Keratinocyte (primary cell): Measurements from ENCODE around the gene PPIC. TPM values are rescaled to one million over a fixed set of nuclear protein-coding genes. Genes with fewer than 3 reads are reported as not detected.

ENCODE experiments used
- DNase-seq: peaks from one replicate; pipeline ENCODE4 v3.0.0-alpha.2; 2011; ENCODE audit warnings: low read depth, missing footprints, low spot score
- FAIRE-seq: peaks from 2 replicates; lab custom pipeline; 2011; peaks lifted over from hg19 to GRCh38; lab: Jason Lieb, UNC
- H2AFZ ChIP-seq: 2 replicates; pipeline ENCODE4 v1.6.0; 2012; ENCODE audit warnings: low read length, control low read depth, inconsistent platforms; ENCODE audit not compliant: control insufficient read depth
- H3K27ac ChIP-seq: 2 replicates; pipeline ENCODE4 v1.5.1; 2011; ENCODE audit warnings: low read length; ENCODE audit not compliant: control insufficient read depth, insufficient read depth
- H3K27me3 ChIP-seq: 3 replicates; pipeline ENCODE4 v1.6.0; 2011; ENCODE audit warnings: low read length; ENCODE audit not compliant: control insufficient read depth, insufficient read depth; ENCODE audit errors: extremely low read depth
- H3K36me3 ChIP-seq, 2 experiments: 2 replicates in 1 of 2; 3 replicates in 1 of 2; pipeline ENCODE4 v1.5.1; 2011; ENCODE audit warnings: low read length in 2 of 2, mild to moderate bottlenecking in 1 of 2; ENCODE audit not compliant: control insufficient read depth in 2 of 2, insufficient read depth in 2 of 2; ENCODE audit errors: extremely low read depth in 1 of 2
- H3K4me1 ChIP-seq: 3 replicates; pipeline ENCODE4 v1.5.1; 2011; ENCODE audit warnings: low read length; ENCODE audit not compliant: control insufficient read depth, insufficient read depth; ENCODE audit errors: extremely low read depth
- H3K4me2 ChIP-seq: 3 replicates; pipeline ENCODE4 v1.6.0; 2011; ENCODE audit warnings: low read depth, low read length; ENCODE audit not compliant: control insufficient read depth, insufficient read depth; ENCODE audit errors: extremely low read depth
- H3K4me3 ChIP-seq, 3 experiments: fragments of 200-600 bp in 1 of 3; sonication (generic) in 1 of 3; 2 replicates in 2 of 3; 3 replicates in 1 of 3; pipeline ENCODE4 v1.5.1; 2011 to 2016; ENCODE audit warnings: low read length in 3 of 3, mild to moderate bottlenecking in 3 of 3, control low read depth in 2 of 3, inconsistent platforms in 1 of 3, low read depth in 1 of 3, mixed read lengths in 1 of 3, mixed run types in 1 of 3, moderate library complexity in 1 of 3; ENCODE audit not compliant: control insufficient read depth in 2 of 3, insufficient read depth in 2 of 3; ENCODE audit errors: extremely low read depth in 1 of 3
- H3K79me2 ChIP-seq: 2 replicates; pipeline ENCODE4 v1.6.0; 2012; ENCODE audit warnings: low read length; ENCODE audit not compliant: control insufficient read depth, insufficient read depth
- H3K9ac ChIP-seq: 3 replicates; pipeline ENCODE4 v1.6.0; 2011; ENCODE audit warnings: low read length; ENCODE audit not compliant: control insufficient read depth, insufficient read depth; ENCODE audit errors: extremely low read depth
- H3K9me1 ChIP-seq: 3 replicates; pipeline ENCODE4 v1.6.0; 2011; ENCODE audit warnings: low read length; ENCODE audit not compliant: control insufficient read depth, insufficient read depth; ENCODE audit errors: extremely low read depth
- H3K9me3 ChIP-seq: 2 replicates; pipeline ENCODE4 v1.5.1; 2012; ENCODE audit warnings: low read depth, low read length; ENCODE audit not compliant: control insufficient read depth
- H4K20me1 ChIP-seq: 3 replicates; pipeline ENCODE4 v1.6.0; 2011; ENCODE audit warnings: low read length; ENCODE audit not compliant: control insufficient read depth, insufficient read depth; ENCODE audit errors: extremely low read depth
- CTCF ChIP-seq, 3 experiments: IDR thresholded peaks in 1 of 3; conservative IDR thresholded peaks in 1 of 3; optimal IDR thresholded peaks in 1 of 3; 2 replicates in 2 of 3; 3 replicates in 1 of 3; pipeline versions ENCODE3 to v1.5.1; 2011; ENCODE audit warnings: low read length in 3 of 3, mild to moderate bottlenecking in 3 of 3, moderate library complexity in 2 of 3, control low read depth in 1 of 3, inconsistent platforms in 1 of 3; ENCODE audit not compliant: insufficient read depth in 2 of 3; ENCODE audit errors: extremely low read depth in 1 of 3
- EZH2 ChIP-seq: IDR thresholded peaks from one replicate; pipeline ENCODE4 v1.6.1; 2012; ENCODE audit warnings: inconsistent platforms, mild to moderate bottlenecking, low read length, moderate library complexity
- dilution Hi-C: fragments of 300-500 bp; cut with MboI; formaldehyde crosslinking; loops from one replicate; pipeline ENCODE4 v1.7.0; 2020; ENCODE audit warnings: low sequenced_read_pairs; ENCODE audit not compliant: extremely low pct_ligation_motif_present
- polyA plus RNA-seq, 5 experiments: library from polyadenylated mRNA; depleted of rRNA in 3 of 5; stranded (reverse) in 3 of 5; stranded (forward) in 1 of 5; unstranded in 1 of 5; fragments of >200 nt; gene quantifications; 1 replicate in 1 of 5; 2 replicates in 3 of 5; 3 replicates in 1 of 5; pipeline versions ENCODE4 v1.2.1 to v1.2.3, GENCODE V29; 2011 to 2012; ENCODE audit warnings: missing spikeins in 2 of 5, low read depth in 1 of 5, low replicate concordance in 1 of 5

Gene PPIC
- polyA plus RNA-seq, 1 donor (not counting 4 experiments of a cell fraction or from before 2014, with no cell fraction given): 26.5 TPM

GRCh38 chr5:122984425-122984824 lies 52.1 kb downstream of the PPIC start:
- DNase-seq (no peak), FAIRE-seq (no peak)
- H3K4me3 ChIP-seq: no peak overlapping the region
- H2AFZ ChIP-seq: no peak overlapping the region
- peaks cover 0 to 6% of the 10 kb centered on the region in 2 experiments for H3K36me3 ChIP-seq
- no peak overlapping the region for H3K4me2 ChIP-seq
- H3K9me3 ChIP-seq: no peaks in the 10 kb centered on the region
- no peak overlapping the region for H3K27ac ChIP-seq
- dilution Hi-C loops: no loop called here
- H3K9ac ChIP-seq: no peak overlapping the region
- H3K4me1 ChIP-seq: no peaks in the 10 kb centered on the region
- no peaks in the 10 kb centered on the region for H4K20me1 ChIP-seq
- TF ChIP-seq CTCF (optimal IDR thresholded peaks at IDR 0.05 in 1 of 3, IDR thresholded peaks at IDR 0.05 in 1 of 3, conservative IDR thresholded peaks at IDR 0.05 in 1 of 3; ENCODE audit: extremely low read depth in 1 of 3, insufficient read depth in 2 of 3, low read length in 3 of 3): no peak
- TF ChIP-seq EZH2: no peak
- no peaks in the 10 kb centered on the region for H3K79me2 ChIP-seq
- H3K9me1 ChIP-seq: no peaks in the 10 kb centered on the region
- H3K27me3 ChIP-seq: no peaks in the 10 kb centered on the region

- H3K9ac ChIP-seq: no peak overlapping the region
- H3K36me3 ChIP-seq: peaks cover 0 to 6% of the 10 kb centered on the region in 2 experiments
- DNase-seq (no peak), FAIRE-seq (no peak)
- H3K4me2 ChIP-seq: no peak overlapping the region
- H3K27me3 ChIP-seq: no peaks in the 10 kb centered on the region
- TF ChIP-seq EZH2: no peak
- no peak for TF ChIP-seq CTCF (optimal IDR thresholded peaks at IDR 0.05 in 1 of 3, IDR thresholded peaks at IDR 0.05 in 1 of 3, conservative IDR thresholded peaks at IDR 0.05 in 1 of 3; ENCODE audit: extremely low read depth in 1 of 3, insufficient read depth in 2 of 3, low read length in 3 of 3)
- no peak overlapping the region for H2AFZ ChIP-seq
- H3K79me2 ChIP-seq: no peaks in the 10 kb centered on the region
- H3K9me1 ChIP-seq: no peaks in the 10 kb centered on the region
- H3K4me1 ChIP-seq: no peaks in the 10 kb centered on the region
- no peaks in the 10 kb centered on the region for H3K9me3 ChIP-seq
- dilution Hi-C loops: no loop called here
- H3K27ac ChIP-seq: no peak overlapping the region
- no peak overlapping the region for H3K4me3 ChIP-seq
- no peaks in the 10 kb centered on the region for H4K20me1 ChIP-seq
These were observed 54.1 kb downstream of the PPIC start for GRCh38 chr5:122982376-122982775.
